Transverse colon (tissue), 4 donors: Measurements from ENCODE around the gene MTHFR. TPM values are rescaled to one million over a fixed set of nuclear protein-coding genes. Genes with fewer than 3 reads are reported as not detected.

Experiments
- DNase-seq: peaks from one replicate; pipeline ENCODE4 v3.0.0-alpha.2; 2019
- H3K27ac ChIP-seq, 4 donors: fragments of 200-600 bp; sonication (generic); 2 replicates each; pipeline ENCODE4 v1.5.1; 2016 to 2018; ENCODE audit warnings: inconsistent platforms in 4 of 4
- H3K27me3 ChIP-seq: fragments of 200-600 bp; sonication (generic); 2 replicates; pipeline ENCODE4 v1.5.1; 2017; ENCODE audit warnings: inconsistent platforms
- H3K36me3 ChIP-seq, 4 donors: fragments of 200-600 bp; sonication (generic); 2 replicates each; pipeline ENCODE4 v1.5.1; 2017 to 2019; ENCODE audit warnings: inconsistent platforms in 4 of 4
- H3K4me1 ChIP-seq, 4 donors: fragments of 200-600 bp; sonication (generic); 2 replicates each; pipeline ENCODE4 v1.5.1; 2017 to 2020; ENCODE audit warnings: inconsistent platforms in 4 of 4
- H3K4me3 ChIP-seq, 4 donors: fragments of 200-600 bp; sonication (generic); 1 replicate in 1 of 4; 2 replicates in 3 of 4; pipeline versions ENCODE4 v1.5.1 to v1.6.1; 2017 to 2019; ENCODE audit warnings: inconsistent platforms in 4 of 4
- H3K9me3 ChIP-seq, 2 donors: fragments of 200-600 bp; sonication (generic); 2 replicates each; pipeline ENCODE4 v1.5.1; 2017 to 2019; ENCODE audit warnings: inconsistent platforms in 2 of 2
- EP300 ChIP-seq: sonication (generic); formaldehyde crosslinking; IDR thresholded peaks from one replicate; pipeline ENCODE4 v1.6.1; 2017; ENCODE audit warnings: antibody characterized with exemption, low read depth
- POLR2A ChIP-seq: fragments of 450-650 bp; IDR thresholded peaks from one replicate; pipeline ENCODE4 v1.6.1; 2016; ENCODE audit warnings: antibody characterized with exemption, mild to moderate bottlenecking, moderate library complexity
- POLR2AphosphoS5 ChIP-seq, 3 donors: sonication (generic); formaldehyde crosslinking; IDR thresholded peaks; one replicate each; pipeline ENCODE4 v1.6.1; 2016; ENCODE audit warnings: antibody characterized with exemption in 3 of 3
- WGBS, 2 donors: methylation state at CpG; one replicate each; pipeline ENCODE4 v1.1.5; 2018; ENCODE audit warnings: low coverage in 1 of 2; 5-methylcytosine and 5-hydroxymethylcytosine counted together
- in situ Hi-C, 4 donors: fragments of 200-750 bp; cut with MboI; loops; one replicate each; pipeline versions ENCODE4 v1.15.0 to v1.15.1; 2017; ENCODE audit warnings: low sequenced_read_pairs in 3 of 4, low pct_ligation_motif_present in 1 of 4, low pct_unique_long_range_greater_than_20kb in 1 of 4
- intact Hi-C: fragments of 100-400 bp; cut with DNase I; formaldehyde crosslinking; loops from one replicate; pipeline ENCODE4 v1.15.1; 2023; ENCODE audit warnings: low total_unique reads
- total RNA-seq, 4 donors: library from RNA; depleted of rRNA; stranded (reverse); fragments of >200 nt; gene quantifications; one replicate each; pipeline ENCODE4 v1.1.0, GENCODE V29; 2016
- TF ChIP-seq, protein P1 (sequence below), 5 experiments: fragments of 200-600 bp in 3 of 5; fragments of 450-650 bp in 2 of 5; sonication (generic) in 3 of 5; IDR thresholded peaks; 1 replicate in 2 of 5; 2 replicates in 3 of 5; pipeline ENCODE4 v1.5.1; 2016 to 2017; ENCODE audit warnings: antibody characterized with exemption in 5 of 5, inconsistent platforms in 3 of 5, mild to moderate bottlenecking in 2 of 5, moderate library complexity in 1 of 5

The MTHFR gene
- total RNA-seq, 4 donors from 2014 or later: 42.8 to 141 (median 48.3) TPM

DNA sequence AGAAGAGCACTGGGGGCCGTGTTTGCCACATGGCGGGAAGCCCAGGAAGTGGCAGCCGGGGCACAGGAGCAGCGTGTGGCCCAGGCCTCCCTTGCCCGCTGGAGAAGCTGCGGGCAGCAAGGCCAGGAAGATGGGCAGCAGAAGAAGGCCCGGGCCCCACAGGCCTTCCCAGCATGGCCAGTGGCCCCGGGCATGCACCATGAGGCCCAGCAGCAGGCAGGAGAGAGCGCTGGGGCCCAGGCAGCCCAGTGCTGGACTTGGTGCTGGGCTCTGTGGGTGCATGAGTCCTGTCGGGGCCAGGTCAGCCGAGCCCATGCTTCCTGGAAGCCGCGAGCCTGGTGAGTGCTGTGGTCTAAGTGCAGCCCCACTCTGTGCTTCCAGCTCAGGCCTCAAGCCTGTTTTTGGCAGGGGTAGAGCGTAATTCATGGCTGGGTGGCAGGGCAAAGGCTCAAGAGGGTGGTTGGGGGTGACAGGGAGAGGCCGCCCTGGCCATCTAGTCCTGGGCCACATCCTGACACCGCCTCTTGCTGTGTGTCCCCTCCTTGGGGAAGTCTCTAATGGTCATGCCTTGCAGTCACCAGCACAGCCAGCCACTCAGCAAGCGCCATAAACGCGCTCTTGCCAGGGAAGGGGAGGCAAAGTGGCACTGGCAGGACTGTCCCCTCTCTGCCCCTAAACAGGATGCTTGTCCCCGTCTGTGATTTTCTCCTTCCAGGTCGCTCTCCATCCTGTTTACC is 21.3 kb downstream of the MTHFR start:
- WGBS, 2 donors: 70% methylated on average over 17 of the region's 21 CpGs; no CpG with 5 or more reads in 1 of the 2 donors

DNA sequence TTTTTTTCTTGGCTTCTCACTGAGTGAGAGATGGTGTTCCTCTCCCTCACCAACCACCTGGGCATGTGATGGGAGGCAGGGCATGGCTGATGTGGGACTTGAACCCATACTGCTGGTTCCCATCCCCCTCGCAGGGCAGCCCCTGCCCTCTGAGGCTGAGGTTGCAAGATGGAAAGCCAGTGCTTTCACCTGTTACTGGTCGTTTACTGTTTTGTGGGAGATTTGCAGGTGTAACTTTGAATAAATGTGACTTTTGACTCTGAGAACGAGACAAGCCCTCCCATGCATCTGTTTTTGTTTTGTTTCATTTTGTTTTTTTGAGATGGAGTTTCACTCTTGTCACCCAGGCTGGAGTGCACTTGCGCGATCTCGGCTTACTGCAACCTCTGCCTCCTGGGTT is 22.2 kb downstream of the MTHFR start:
- 70 to 88% methylated on average over 4 to 6 of the region's 6 CpGs for WGBS, 2 donors

More for the DNA sequence above, 21.3 kb downstream of the MTHFR start:
- no peaks in the 10 kb centered on the region for H3K36me3 ChIP-seq
- peak overlapping the region in 1 of 4 donors; percentile 59 for H3K27ac ChIP-seq
- no peaks in the 10 kb centered on the region for H3K9me3 ChIP-seq
- no peaks in the 10 kb centered on the region for H3K27me3 ChIP-seq
- H3K4me1 ChIP-seq: peaks cover 31 to 44% (median 36%) of the 10 kb centered on the region in 4 donors
- peak overlapping the region in 2 of 4 donors; percentile 9 to 21 for H3K4me3 ChIP-seq
- DNase-seq: no peak
- TF ChIP-seq POLR2AphosphoS5 (IDR thresholded peaks at IDR 0.05) (no peak), POLR2A (no peak), EP300 (no peak)
- TF ChIP-seq, protein P1, sequence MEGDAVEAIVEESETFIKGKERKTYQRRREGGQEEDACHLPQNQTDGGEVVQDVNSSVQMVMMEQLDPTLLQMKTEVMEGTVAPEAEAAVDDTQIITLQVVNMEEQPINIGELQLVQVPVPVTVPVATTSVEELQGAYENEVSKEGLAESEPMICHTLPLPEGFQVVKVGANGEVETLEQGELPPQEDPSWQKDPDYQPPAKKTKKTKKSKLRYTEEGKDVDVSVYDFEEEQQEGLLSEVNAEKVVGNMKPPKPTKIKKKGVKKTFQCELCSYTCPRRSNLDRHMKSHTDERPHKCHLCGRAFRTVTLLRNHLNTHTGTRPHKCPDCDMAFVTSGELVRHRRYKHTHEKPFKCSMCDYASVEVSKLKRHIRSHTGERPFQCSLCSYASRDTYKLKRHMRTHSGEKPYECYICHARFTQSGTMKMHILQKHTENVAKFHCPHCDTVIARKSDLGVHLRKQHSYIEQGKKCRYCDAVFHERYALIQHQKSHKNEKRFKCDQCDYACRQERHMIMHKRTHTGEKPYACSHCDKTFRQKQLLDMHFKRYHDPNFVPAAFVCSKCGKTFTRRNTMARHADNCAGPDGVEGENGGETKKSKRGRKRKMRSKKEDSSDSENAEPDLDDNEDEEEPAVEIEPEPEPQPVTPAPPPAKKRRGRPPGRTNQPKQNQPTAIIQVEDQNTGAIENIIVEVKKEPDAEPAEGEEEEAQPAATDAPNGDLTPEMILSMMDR (IDR thresholded peaks at IDR 0.05): no peak
- in situ Hi-C loops: no loop called here
- intact Hi-C loops: no loop called here

DNA sequence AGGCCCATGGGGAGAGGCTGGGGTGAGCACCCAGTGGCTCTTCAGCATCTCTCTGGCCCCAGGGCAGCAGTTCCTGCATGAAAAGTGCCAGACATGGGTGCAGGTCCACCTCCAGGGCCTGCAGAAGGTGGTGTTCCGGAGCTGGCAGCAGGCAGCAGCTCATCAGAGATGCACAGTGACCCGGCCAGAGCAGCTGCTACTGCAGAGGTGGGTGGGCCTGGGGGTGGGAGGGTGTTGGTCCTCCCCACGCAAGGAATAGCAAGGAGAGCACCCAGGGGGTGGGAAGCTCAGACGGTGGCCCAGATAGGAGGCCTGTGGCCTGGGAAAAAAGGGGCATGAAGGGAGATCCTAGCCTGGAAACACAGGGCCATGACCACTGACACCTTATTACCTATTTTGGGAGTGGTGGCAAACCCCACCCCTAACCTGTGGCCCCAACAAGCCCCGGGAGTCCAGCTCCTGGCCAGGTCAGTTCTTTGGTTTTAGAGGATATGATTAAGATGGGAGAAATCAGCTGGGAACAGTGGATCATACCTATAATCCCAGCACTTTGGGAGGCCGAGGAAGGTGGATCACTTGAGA is 23.5 kb downstream of the MTHFR start:
- Histone ChIP-seq H3K27me3 (no peaks in the 10 kb centered on the region), H3K4me3 (no peak overlapping the region), H3K27ac (no peak overlapping the region), H3K36me3 (no peaks in the 10 kb centered on the region), H3K9me3 (no peaks in the 10 kb centered on the region), H3K4me1 (peaks cover 13 to 22% (median 16%) of the 10 kb centered on the region in 4 donors)
- no peak for DNase-seq
- 82% methylated on average over 6 of the region's 6 CpGs; no CpG with 5 or more reads in 1 of the 2 donors for WGBS, 2 donors
- in situ Hi-C loops: no loop called here
- TF ChIP-seq POLR2A (no peak), POLR2AphosphoS5 (IDR thresholded peaks at IDR 0.05) (no peak), EP300 (no peak)
- TF ChIP-seq, protein P1 (IDR thresholded peaks at IDR 0.05): no peak
- intact Hi-C loops: no loop called here

More for the DNA sequence above, 22.2 kb downstream of the MTHFR start:
- in situ Hi-C loops: no loop called here
- intact Hi-C loops: no loop called here
- no peak for DNase-seq
- no peaks in the 10 kb centered on the region for H3K36me3 ChIP-seq
- TF ChIP-seq, protein P1 (IDR thresholded peaks at IDR 0.05): no peak
- TF ChIP-seq POLR2AphosphoS5 (IDR thresholded peaks at IDR 0.05): no peak
- TF ChIP-seq POLR2A: no peak
- TF ChIP-seq EP300: no peak
- H3K27ac ChIP-seq: no peak overlapping the region
- no peaks in the 10 kb centered on the region for H3K27me3 ChIP-seq
- no peak overlapping the region for H3K4me3 ChIP-seq
- peaks cover 27 to 35% (median 30%) of the 10 kb centered on the region in 4 donors for H3K4me1 ChIP-seq
- no peaks in the 10 kb centered on the region for H3K9me3 ChIP-seq

DNA sequence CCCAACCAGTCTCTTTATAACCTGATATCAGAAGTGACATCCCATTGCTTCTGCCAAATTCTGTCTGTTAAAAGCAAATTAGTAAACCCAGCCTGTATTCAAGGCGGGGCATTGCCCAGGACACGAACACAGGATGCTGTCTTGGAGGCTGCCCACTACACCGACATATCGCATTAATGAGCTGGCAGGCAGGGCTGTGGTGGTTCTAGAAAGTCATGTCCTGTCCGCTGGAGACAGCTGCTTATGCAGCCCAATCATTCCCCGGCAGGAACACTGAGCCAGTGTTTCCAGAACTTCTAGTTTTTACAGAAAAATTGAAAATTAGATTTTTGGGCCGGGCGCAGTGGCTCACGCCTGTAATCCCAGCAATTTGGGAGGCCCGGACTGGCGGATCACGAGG is 24.5 kb downstream of the MTHFR start:
- intact Hi-C loops (no loop called here), in situ Hi-C loops (no loop called here)
- DNase-seq: no peak
- no peaks in the 10 kb centered on the region for H3K36me3 ChIP-seq
- H3K4me3 ChIP-seq: no peak overlapping the region
- H3K27me3 ChIP-seq: no peaks in the 10 kb centered on the region
- H3K9me3 ChIP-seq: no peaks in the 10 kb centered on the region
- WGBS, 2 donors: 96% methylated on average over 12 of the region's 12 CpGs; no CpG with 5 or more reads in 1 of the 2 donors
- peaks cover 9 to 14% (median 10%) of the 10 kb centered on the region in 4 donors for H3K4me1 ChIP-seq
- H3K27ac ChIP-seq: no peak overlapping the region
- TF ChIP-seq POLR2AphosphoS5 (IDR thresholded peaks at IDR 0.05): no peak
- no peak for TF ChIP-seq POLR2A
- TF ChIP-seq, protein P1 (IDR thresholded peaks at IDR 0.05): no peak
- no peak for TF ChIP-seq EP300
